Upper lobe of left lung (tissue), 6 donors: Measurements from ENCODE around the gene SEC16A. TPM values are rescaled to one million over a fixed set of nuclear protein-coding genes. Genes with fewer than 3 reads are reported as not detected.

Experiments used
- ATAC-seq, 2 donors: fragments of 200-7000 bp; cut with Tn5 transposase; one replicate each; pipeline ENCODE4 v1.9.1; 2022; ENCODE audit warnings: mild to moderate bottlenecking in 2 of 2, moderate library complexity in 2 of 2; ENCODE audit not compliant: low FRiP score in 2 of 2
- DNase-seq, 2 donors: peaks; one replicate each; pipeline ENCODE4 v3.0.0-alpha.2; 2019 to 2020
- H3K27ac ChIP-seq, 4 donors: fragments of 200-600 bp; sonication (generic); one replicate each; pipeline ENCODE4 v1.5.1; 2016 to 2019
- H3K27me3 ChIP-seq, 4 donors: fragments of 200-600 bp; sonication (generic); one replicate each; pipeline ENCODE4 v1.5.1; 2017 to 2019
- H3K36me3 ChIP-seq, 4 donors: fragments of 200-600 bp; sonication (generic); one replicate each; pipeline ENCODE4 v1.5.1; 2016 to 2019
- H3K4me1 ChIP-seq, 4 donors: fragments of 200-600 bp; sonication (generic); one replicate each; pipeline ENCODE4 v1.5.1; 2018 to 2019
- H3K4me3 ChIP-seq, 4 donors: fragments of 200-600 bp; sonication (generic); one replicate each; pipeline ENCODE4 v1.5.1; 2017 to 2019; ENCODE audit warnings: mild to moderate bottlenecking in 2 of 4, moderate library complexity in 1 of 4
- H3K9me3 ChIP-seq, 4 donors: fragments of 200-600 bp; sonication (generic); one replicate each; pipeline ENCODE4 v1.5.1; 2018 to 2019
- EP300 ChIP-seq, 4 donors: sonication (generic); formaldehyde crosslinking; IDR thresholded peaks; one replicate each; pipeline ENCODE4 v1.5.1; 2017; ENCODE audit warnings: antibody characterized with exemption in 4 of 4, control low read depth in 2 of 4
- POLR2A ChIP-seq, 4 donors: fragments of 450-650 bp; IDR thresholded peaks; one replicate each; pipeline ENCODE4 v1.5.1; 2016 to 2017; ENCODE audit warnings: antibody characterized with exemption in 4 of 4, mild to moderate bottlenecking in 2 of 4
- POLR2AphosphoS5 ChIP-seq, 2 donors: sonication (generic); formaldehyde crosslinking; IDR thresholded peaks; one replicate each; pipeline ENCODE4 v1.5.1; 2017; ENCODE audit warnings: antibody characterized with exemption in 2 of 2
- WGBS, 2 donors: methylation state at CpG; one replicate each; pipeline ENCODE4 v1.1.5; 2017 to 2018; 5-methylcytosine and 5-hydroxymethylcytosine counted together
- total RNA-seq, 6 donors: library from RNA; depleted of rRNA in 4 of 6; stranded (reverse); fragments of >200 nt in 4 of 6; gene quantifications; one replicate each; pipeline versions ENCODE4 v1.1.0 to v1.2.1, GENCODE V29; 2016 to 2021
- TF ChIP-seq, protein P1 (sequence below), 6 experiments: fragments of 450-650 bp in 4 of 6; fragments of 200-600 bp in 2 of 6; sonication (generic) in 2 of 6; IDR thresholded peaks; one replicate each; pipeline ENCODE4 v1.5.1; 2016 to 2019; ENCODE audit warnings: antibody characterized with exemption in 6 of 6
- donor health status: DM: no; HTN: no; CAD: no; lungs with moderate emphysema.
- donor health status: DM: no; HTN: yes; CAD: no; lungs with severe emphysema.

The SEC16A gene
- total RNA-seq, 6 donors from 2014 or later = 64.1 to 89.1 (median 72.1) TPM

DNA sequence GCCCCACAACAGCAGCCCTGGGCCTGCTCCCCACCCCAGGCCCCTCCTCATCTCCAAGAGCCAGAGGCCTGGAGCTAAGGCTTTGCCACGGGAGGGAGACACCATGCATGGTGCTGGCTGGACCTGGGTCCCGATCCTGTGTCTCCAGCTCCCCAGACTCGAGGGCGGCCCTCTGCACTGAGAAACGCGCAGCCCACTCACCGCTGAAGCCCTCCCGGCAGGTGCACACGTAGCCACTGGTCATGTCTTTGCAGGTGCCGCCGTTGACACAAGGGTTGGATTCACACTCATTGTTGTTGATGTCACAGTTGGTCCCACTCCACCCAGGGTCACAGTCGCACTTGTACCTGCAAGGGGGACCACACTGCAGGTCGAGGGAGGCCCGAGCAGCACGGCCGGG, 30.4 kb upstream of the SEC16A start:
- 94 to 97% methylated on average over 8 to 16 of the region's 16 CpGs for WGBS, 2 donors
- Histone ChIP-seq H3K4me1 (peaks cover 23 to 64% (median 42%) of the 10 kb centered on the region in 4 donors), H3K27me3 (no peaks in the 10 kb centered on the region), H3K27ac (peak overlapping the region; percentile 85 to 95 (median 88)), H3K4me3 (no peak overlapping the region), H3K36me3 (peaks cover 59 to 100% (median 100%) of the 10 kb centered on the region in 4 donors), H3K9me3 (no peaks in the 10 kb centered on the region)
- TF ChIP-seq POLR2A (IDR thresholded peaks at IDR 0.05) = no peak
- no peak for TF ChIP-seq EP300 (IDR thresholded peaks at IDR 0.05)
- TF ChIP-seq POLR2AphosphoS5 (IDR thresholded peaks at IDR 0.05) = no peak
- TF ChIP-seq, protein P1, sequence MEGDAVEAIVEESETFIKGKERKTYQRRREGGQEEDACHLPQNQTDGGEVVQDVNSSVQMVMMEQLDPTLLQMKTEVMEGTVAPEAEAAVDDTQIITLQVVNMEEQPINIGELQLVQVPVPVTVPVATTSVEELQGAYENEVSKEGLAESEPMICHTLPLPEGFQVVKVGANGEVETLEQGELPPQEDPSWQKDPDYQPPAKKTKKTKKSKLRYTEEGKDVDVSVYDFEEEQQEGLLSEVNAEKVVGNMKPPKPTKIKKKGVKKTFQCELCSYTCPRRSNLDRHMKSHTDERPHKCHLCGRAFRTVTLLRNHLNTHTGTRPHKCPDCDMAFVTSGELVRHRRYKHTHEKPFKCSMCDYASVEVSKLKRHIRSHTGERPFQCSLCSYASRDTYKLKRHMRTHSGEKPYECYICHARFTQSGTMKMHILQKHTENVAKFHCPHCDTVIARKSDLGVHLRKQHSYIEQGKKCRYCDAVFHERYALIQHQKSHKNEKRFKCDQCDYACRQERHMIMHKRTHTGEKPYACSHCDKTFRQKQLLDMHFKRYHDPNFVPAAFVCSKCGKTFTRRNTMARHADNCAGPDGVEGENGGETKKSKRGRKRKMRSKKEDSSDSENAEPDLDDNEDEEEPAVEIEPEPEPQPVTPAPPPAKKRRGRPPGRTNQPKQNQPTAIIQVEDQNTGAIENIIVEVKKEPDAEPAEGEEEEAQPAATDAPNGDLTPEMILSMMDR (IDR thresholded peaks at IDR 0.05) = no peak
- no peak for ATAC-seq
- peak in 1 of 2 donors; percentile 55 for DNase-seq

GRCh38 chr9:136512651-136513071, 29.8 kb upstream of the SEC16A start:
- no peak for TF ChIP-seq EP300 (IDR thresholded peaks at IDR 0.05)
- TF ChIP-seq, protein P1 (IDR thresholded peaks at IDR 0.05) = no peak
- no peak for TF ChIP-seq POLR2A (IDR thresholded peaks at IDR 0.05)
- TF ChIP-seq POLR2AphosphoS5 (IDR thresholded peaks at IDR 0.05) = no peak
- Histone ChIP-seq H3K9me3 (no peaks in the 10 kb centered on the region), H3K27me3 (no peaks in the 10 kb centered on the region), H3K27ac (peak overlapping the region; percentile 85 to 95 (median 88)), H3K4me1 (peaks cover 23 to 59% (median 39%) of the 10 kb centered on the region in 4 donors), H3K36me3 (peaks cover 59 to 100% (median 100%) of the 10 kb centered on the region in 4 donors), H3K4me3 (peak overlapping the region in 3 of 4 donors; percentile 9 to 32 (median 13))
- DNase-seq (peak in 1 of 2 donors; percentile 59), ATAC-seq (peak; percentile 13 to 15)
- 80 to 87% methylated on average over 3 to 10 of the region's 13 CpGs for WGBS, 2 donors

DNA sequence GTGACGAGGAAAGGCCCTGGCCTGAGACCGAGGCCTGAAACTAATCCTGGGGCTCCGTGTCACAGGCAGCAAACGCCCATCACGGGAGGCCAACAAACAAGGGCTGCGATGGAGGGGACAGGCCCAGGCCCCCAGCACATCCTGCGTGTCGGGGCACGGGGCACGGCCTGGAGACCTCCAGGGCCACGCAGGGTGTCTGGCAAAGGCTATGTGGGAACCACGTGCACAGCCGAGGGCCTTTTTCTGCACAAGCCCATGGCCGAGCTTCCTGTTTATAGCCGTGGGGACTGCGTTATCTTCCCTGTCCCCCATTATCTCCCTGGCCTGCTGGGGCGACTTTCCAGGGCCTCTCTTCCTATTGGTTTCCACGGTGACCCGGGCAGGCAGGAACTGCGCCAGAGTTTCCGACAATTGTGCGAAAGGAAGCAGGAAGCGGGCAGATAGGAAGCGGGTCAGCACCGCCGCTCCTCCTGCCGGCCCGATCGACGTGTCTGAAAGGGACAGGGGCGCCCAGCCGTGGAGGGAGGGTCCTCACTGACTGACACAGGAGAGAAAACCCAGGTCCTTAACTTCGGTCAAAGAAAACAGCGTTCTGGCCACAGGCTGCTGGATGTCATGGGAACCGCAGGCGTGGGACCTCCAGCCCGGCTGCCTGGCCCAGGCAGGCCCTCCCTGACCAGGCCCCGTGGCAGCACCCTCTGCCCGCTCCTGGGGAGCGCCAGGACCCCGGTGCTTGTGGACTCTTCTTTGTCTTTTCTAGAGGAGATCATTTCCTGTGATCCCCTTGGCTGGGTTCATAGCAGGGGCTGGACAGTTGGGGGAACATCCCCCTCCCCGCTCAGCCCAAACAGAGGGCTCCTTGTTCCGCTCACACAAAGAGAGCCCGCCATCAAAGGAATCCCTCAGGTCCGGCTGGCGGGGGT, 29.1 kb upstream of the SEC16A start:
- H3K27ac ChIP-seq = peak overlapping the region; percentile 85 to 95 (median 88)
- WGBS, 2 donors = 73 to 78% methylated on average over 40 to 42 of the region's 46 CpGs
- H3K27me3 ChIP-seq = no peaks in the 10 kb centered on the region
- H3K36me3 ChIP-seq = peaks cover 59 to 100% (median 100%) of the 10 kb centered on the region in 4 donors
- no peaks in the 10 kb centered on the region for H3K9me3 ChIP-seq
- TF ChIP-seq, protein P1 (IDR thresholded peaks at IDR 0.05) = peak in 3 of 6 experiments; percentile 6 to 16 (median 10)
- TF ChIP-seq EP300 (IDR thresholded peaks at IDR 0.05) (peak; percentile 61 to 94 (median 79)), POLR2A (IDR thresholded peaks at IDR 0.05) (no peak), POLR2AphosphoS5 (IDR thresholded peaks at IDR 0.05) (peak; percentile 88 to 89)
- peaks cover 23 to 52% (median 35%) of the 10 kb centered on the region in 4 donors for H3K4me1 ChIP-seq
- peak overlapping the region in 3 of 4 donors; percentile 9 to 32 (median 13) for H3K4me3 ChIP-seq
- peak in 1 of 2 donors; percentile 58 for ATAC-seq
- peak; percentile 58 to 70 for DNase-seq

- Histone ChIP-seq H3K4me1 (peaks cover 23 to 45% (median 34%) of the 10 kb centered on the region in 4 donors), H3K36me3 (peaks cover 65 to 100% (median 100%) of the 10 kb centered on the region in 4 donors), H3K9me3 (no peaks in the 10 kb centered on the region), H3K27me3 (no peaks in the 10 kb centered on the region), H3K27ac (peak overlapping the region; percentile 81 to 88 (median 86)), H3K4me3 (no peak overlapping the region)
- no peak for TF ChIP-seq POLR2AphosphoS5 (IDR thresholded peaks at IDR 0.05)
- TF ChIP-seq, protein P1 (IDR thresholded peaks at IDR 0.05) = no peak
- no peak for TF ChIP-seq EP300 (IDR thresholded peaks at IDR 0.05)
- TF ChIP-seq POLR2A (IDR thresholded peaks at IDR 0.05) = no peak
- ATAC-seq (no peak), DNase-seq (peak in 1 of 2 donors; percentile 71)
- WGBS, 2 donors = 79 to 82% methylated on average over 24 to 27 of the region's 28 CpGs
These were observed 28.4 kb upstream of the SEC16A start for GRCh38 chr9:136511144-136511669.
